OCI-LY3 (cell line): ENCODE results near the gene GOLT1A.

Experiments
- H2AFZ ChIP-seq: fragments of 200-600, 300-600 bp; shearing (Covaris generic); 2 replicates; pipeline ENCODE4 v1.6.0; 2014; ENCODE audit warnings: antibody characterized with exemption, low read depth, low read length
- H3K27ac ChIP-seq: fragments of 200-600, 300-600 bp; sonication (generic); 2 replicates; pipeline ENCODE4 v1.5.1; 2014; ENCODE audit warnings: mild to moderate bottlenecking, low read length, moderate library complexity, mixed read lengths
- H3K27me3 ChIP-seq: fragments of 200-600, 300-600 bp; sonication (generic); 2 replicates; pipeline ENCODE4 v1.6.1; 2014; ENCODE audit warnings: low read depth, low read length, mixed read lengths
- H3K36me3 ChIP-seq: fragments of 200-600, 300-600 bp; sonication (generic); replicated peaks from 2 replicates; pipeline ENCODE3; 2014; ENCODE audit warnings: low read depth, low read length, mixed read lengths
- H3K4me1 ChIP-seq: fragments of 300-600, 200-600 bp; sonication (generic); 2 replicates; pipeline ENCODE4 v1.6.1; 2014; ENCODE audit warnings: low read length, mixed read lengths
- H3K4me2 ChIP-seq: fragments of 200-600, 300-600 bp; sonication (generic); 2 replicates; pipeline ENCODE4 v1.6.1; 2014; ENCODE audit warnings: low read length, mixed read lengths
- H3K4me3 ChIP-seq: fragments of 300-600, 200-600 bp; sonication (generic); 2 replicates; pipeline ENCODE4 v1.5.1; 2014; ENCODE audit warnings: antibody characterized with exemption, mild to moderate bottlenecking, low read length, moderate library complexity
- H3K79me2 ChIP-seq: fragments of 300-600, 200-600 bp; shearing (Covaris generic); 2 replicates; pipeline ENCODE4 v1.6.1; 2014; ENCODE audit warnings: mild to moderate bottlenecking, low read length, mixed read lengths
- H3K9ac ChIP-seq: fragments of 300-600, 200-600 bp; shearing (Covaris generic); 2 replicates; pipeline ENCODE4 v1.6.0; 2014; ENCODE audit warnings: mild to moderate bottlenecking, low read length, moderate library complexity
- H3K9me3 ChIP-seq: fragments of 200-600, 300-600 bp; shearing (Covaris generic); 2 replicates; pipeline ENCODE4 v1.6.1; 2014; ENCODE audit warnings: low read length, mixed read lengths; ENCODE audit not compliant: insufficient read depth
- H4K20me1 ChIP-seq: fragments of 200-600, 300-600 bp; sonication (generic); 2 replicates; pipeline ENCODE4 v1.6.1; 2016; ENCODE audit warnings: low read length, mixed read lengths; ENCODE audit not compliant: insufficient read depth
- CTCF ChIP-seq: fragments of 200-600, 300-600 bp; sonication (generic); IDR thresholded peaks from 2 replicates; pipeline ENCODE4 v1.5.1; 2014; ENCODE audit warnings: antibody characterized with exemption, low read length, low read depth
- EZH2phosphoT487 ChIP-seq: fragments of 200-600 bp; shearing (Covaris generic); IDR thresholded peaks from 2 replicates; pipeline ENCODE4 v1.6.1; 2018; ENCODE audit warnings: antibody characterized with exemption, mixed run types, low read depth

GOLT1A gene

GRCh38 chr1:204203206-204203767 is 10.5 kb downstream of the GOLT1A start:
- H3K36me3 ChIP-seq, result no peaks in the 10 kb centered on the region
- no peak overlapping the region for H3K27ac ChIP-seq
- peaks cover 46% of the 10 kb centered on the region for H3K27me3 ChIP-seq
- no peaks in the 10 kb centered on the region for H3K79me2 ChIP-seq
- no peak overlapping the region for H2AFZ ChIP-seq
- no peaks in the 10 kb centered on the region for H3K4me1 ChIP-seq
- H3K9ac ChIP-seq, result no peak overlapping the region
- no peaks in the 10 kb centered on the region for H4K20me1 ChIP-seq
- H3K4me2 ChIP-seq, result no peak overlapping the region
- H3K9me3 ChIP-seq, result no peaks in the 10 kb centered on the region
- TF ChIP-seq CTCF (no peak), EZH2phosphoT487 (no peak)
- H3K4me3 ChIP-seq, result no peak overlapping the region

- Histone ChIP-seq H3K4me2 (no peak overlapping the region), H3K4me1 (no peaks in the 10 kb centered on the region), H3K4me3 (no peak overlapping the region), H4K20me1 (no peaks in the 10 kb centered on the region), H3K79me2 (no peaks in the 10 kb centered on the region), H2AFZ (no peak overlapping the region), H3K9ac (no peak overlapping the region), H3K27me3 (peaks cover 46% of the 10 kb centered on the region), H3K27ac (no peak overlapping the region), H3K36me3 (no peaks in the 10 kb centered on the region), H3K9me3 (no peaks in the 10 kb centered on the region)
- no peak for TF ChIP-seq EZH2phosphoT487
- no peak for TF ChIP-seq CTCF
Measured at GRCh38 chr1:204202481-204202880, 11.3 kb downstream of the GOLT1A start.

GRCh38 chr1:204201348-204202040 is 12.3 kb downstream of the GOLT1A start:
- Histone ChIP-seq H3K9me3 (no peaks in the 10 kb centered on the region), H3K27me3 (peaks cover 41% of the 10 kb centered on the region), H3K27ac (no peak overlapping the region)

More at GRCh38 chr1:204201348-204202040, 12.3 kb downstream of the GOLT1A start:
- H3K79me2 ChIP-seq, result no peaks in the 10 kb centered on the region
- H3K9ac ChIP-seq, result no peak overlapping the region
- H3K4me3 ChIP-seq, result no peak overlapping the region
- no peaks in the 10 kb centered on the region for H4K20me1 ChIP-seq
- H2AFZ ChIP-seq, result no peak overlapping the region
- H3K4me2 ChIP-seq, result no peak overlapping the region
- no peak for TF ChIP-seq CTCF
- TF ChIP-seq EZH2phosphoT487, result no peak
- no peaks in the 10 kb centered on the region for H3K4me1 ChIP-seq
- no peaks in the 10 kb centered on the region for H3K36me3 ChIP-seq
